ENCODE data around the gene CCL8.

DNA sequence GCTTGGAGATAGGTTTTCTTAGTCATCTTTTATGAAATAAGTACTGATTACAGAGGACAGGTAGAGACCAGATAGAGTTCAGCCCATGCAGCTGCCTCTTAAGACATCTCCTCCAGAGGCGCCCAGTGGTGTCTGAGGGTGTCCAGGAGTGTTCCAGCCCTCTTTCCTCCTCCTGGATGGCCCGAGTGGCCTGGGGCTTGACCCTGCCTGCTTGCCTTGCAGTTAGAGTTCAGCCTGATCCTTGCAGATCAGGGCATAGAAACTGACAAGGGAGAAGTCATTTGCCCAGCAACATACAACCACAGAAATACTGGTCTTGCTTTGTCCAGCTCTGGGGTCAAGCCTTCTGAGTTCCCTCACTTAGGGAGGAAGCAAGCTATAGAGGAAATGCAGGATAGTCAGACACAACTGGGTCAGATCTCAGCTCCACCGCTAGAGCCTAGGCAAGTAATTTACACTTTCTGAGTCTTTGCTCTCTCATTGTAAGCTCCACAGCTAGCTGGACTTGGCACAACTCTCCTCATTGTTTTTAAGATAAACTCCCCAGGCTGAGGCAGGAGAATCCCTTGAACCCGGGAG, 47.4 kb downstream of the CCL8 start:
- TF ChIP-seq, protein P1, sequence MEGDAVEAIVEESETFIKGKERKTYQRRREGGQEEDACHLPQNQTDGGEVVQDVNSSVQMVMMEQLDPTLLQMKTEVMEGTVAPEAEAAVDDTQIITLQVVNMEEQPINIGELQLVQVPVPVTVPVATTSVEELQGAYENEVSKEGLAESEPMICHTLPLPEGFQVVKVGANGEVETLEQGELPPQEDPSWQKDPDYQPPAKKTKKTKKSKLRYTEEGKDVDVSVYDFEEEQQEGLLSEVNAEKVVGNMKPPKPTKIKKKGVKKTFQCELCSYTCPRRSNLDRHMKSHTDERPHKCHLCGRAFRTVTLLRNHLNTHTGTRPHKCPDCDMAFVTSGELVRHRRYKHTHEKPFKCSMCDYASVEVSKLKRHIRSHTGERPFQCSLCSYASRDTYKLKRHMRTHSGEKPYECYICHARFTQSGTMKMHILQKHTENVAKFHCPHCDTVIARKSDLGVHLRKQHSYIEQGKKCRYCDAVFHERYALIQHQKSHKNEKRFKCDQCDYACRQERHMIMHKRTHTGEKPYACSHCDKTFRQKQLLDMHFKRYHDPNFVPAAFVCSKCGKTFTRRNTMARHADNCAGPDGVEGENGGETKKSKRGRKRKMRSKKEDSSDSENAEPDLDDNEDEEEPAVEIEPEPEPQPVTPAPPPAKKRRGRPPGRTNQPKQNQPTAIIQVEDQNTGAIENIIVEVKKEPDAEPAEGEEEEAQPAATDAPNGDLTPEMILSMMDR (IDR thresholded peaks at IDR 0.05): no peak
- no peak for TF ChIP-seq POLR2AphosphoS5 (IDR thresholded peaks at IDR 0.05)
- no peak for TF ChIP-seq POLR2A (IDR thresholded peaks at IDR 0.05)
- TF ChIP-seq EP300 (IDR thresholded peaks at IDR 0.05): no peak
